Heart right ventricle (tissue), 16 donors: Measurements from ENCODE around the gene CCNB1. TPM values are rescaled to one million over a fixed set of nuclear protein-coding genes. Genes with fewer than 3 reads are reported as not detected.
"Not testable (repeated sequence)": the region's sequence is repeated elsewhere in the genome, so short reads cannot be mapped to it uniquely, and the experiment has no call there.

Experiments used
- ATAC-seq, 8 donors: fragments of 200-7000 bp; cut with Tn5 transposase; one replicate each; pipeline ENCODE4 v1.9.1; 2020; ENCODE audit warnings: mild to moderate bottlenecking in 8 of 8, moderate library complexity in 8 of 8, moderate number of reproducible peaks in 1 of 8
- DNase-seq, 2 donors: peaks; one replicate each; pipeline ENCODE4 v3.0.0-alpha.2; 2020
- H3K27ac ChIP-seq, 10 donors: fragments of 200-600 bp; sonication (generic) in 2 of 10; one replicate each; pipeline versions ENCODE4 v1.5.0 to v1.8.0; 2020 to 2022; ENCODE audit warnings: mild to moderate bottlenecking in 3 of 10
- H3K27me3 ChIP-seq, 7 donors: fragments of 200-600 bp; one replicate each; pipeline ENCODE4 v1.8.0; 2021 to 2022; ENCODE audit warnings: mild to moderate bottlenecking in 2 of 7
- H3K36me3 ChIP-seq, 9 donors: fragments of 200-600 bp; sonication (generic) in 1 of 9; one replicate each; pipeline versions ENCODE4 v1.5.0 to v1.8.0; 2020 to 2022; ENCODE audit warnings: mild to moderate bottlenecking in 2 of 9
- H3K4me1 ChIP-seq, 9 donors: fragments of 200-600 bp; sonication (generic) in 1 of 9; one replicate each; pipeline versions ENCODE4 v1.5.0 to v1.8.0; 2020 to 2022; ENCODE audit warnings: mild to moderate bottlenecking in 4 of 9
- H3K4me3 ChIP-seq, 10 donors: fragments of 200-600 bp; sonication (generic) in 2 of 10; one replicate each; pipeline versions ENCODE4 v1.5.0 to v1.8.0; 2020 to 2022; ENCODE audit warnings: mild to moderate bottlenecking in 7 of 10, moderate library complexity in 2 of 10
- H3K9me3 ChIP-seq, 11 donors: fragments of 200-600 bp in 10 of 11; sonication (generic) in 2 of 11; one replicate each; pipeline versions ENCODE4 v1.5.0 to v1.8.0; 2013 to 2022; ENCODE audit warnings: mild to moderate bottlenecking in 2 of 11, control low read depth in 1 of 11, moderate library complexity in 1 of 11
- CTCF ChIP-seq, 9 donors: fragments of 200-600 bp; sonication (generic) in 2 of 9; IDR thresholded peaks; one replicate each; pipeline versions ENCODE4 v1.5.0 to v1.8.0; 2021 to 2022; ENCODE audit warnings: antibody characterized with exemption in 9 of 9, mild to moderate bottlenecking in 5 of 9, moderate library complexity in 1 of 9
- WGBS, 2 donors: extraction: QIAGEN DNeasy Blood & Tissue Kit; methylation state at CpG; one replicate each; pipeline ENCODE4 v1.1.7; 2013; ENCODE audit warnings: inconsistent platforms in 1 of 2; 5-methylcytosine and 5-hydroxymethylcytosine counted together
- intact Hi-C, 10 donors: fragments of 100-400 bp; cut with DNase I; formaldehyde crosslinking; loops; one replicate each; pipeline versions ENCODE4 v1.11.1 to v1.14.2; 2022
- polyA plus RNA-seq, 2 donors: library from polyadenylated mRNA; stranded (reverse); fragments of 200-250 nt; gene quantifications; one replicate each; pipeline ENCODE4 v1.2.3, GENCODE V29; 2013
- total RNA-seq, 10 donors: library from RNA; stranded (reverse); fragmentation: NEBNext Ultra II Directional in 3 of 10; extraction: Animal tissue kit (Norgen Biotek cat#: 25700) in 3 of 10; gene quantifications; one replicate each; pipeline versions ENCODE4 v1.2.1 to v1.2.4, GENCODE V29; 2021 to 2023
- donor health status: Arrhythmogenic right ventricular cardiomyopathy.
- donor health status: ischemic (EF 13 %, LVEDD 7.1; RV severe dilation, severe dysfunction).
- donor health status: healthy with polysubstance abuse.
- donor health status: DM: no; HTN: yes; CAD: no.
- donor health status: DM: no; HTN: no; CAD: no.
- donor health status: ischemic (EF 25% LVEDD 6.9; RV normal size, moderate dysfunction).
- donor health status: ischemic (EF 25% LVEDD 5.7; RV mildly dilated, moderate dysfunction).
- donor health status: healthy.
- donor health status: DM: yes; HTN: yes; CAD: no.
- donor health status: Ischemic cardiomyopathy.
- donor health status: ischemic (EF 35%, LVEDD 5.7; RV mildly dilated, moderate dysfunction).
- donor health status: nonischemic (EF 11% LVEDD 7.7; RV severe dilation, severe dysfunction).
- donor health status: DM: yes; HTN: yes; CAD: no.
- donor health status: PGD.
- donor health status: ischemic (EF 29% LVEDD 5.4; RV normal size, mild dysfunction).
- donor health status: nonischemic (EF 23%, LVEDD 6.1; RV moderate dilation, normal function).

The CCNB1 gene
- total and polyA plus RNA-seq, 12 donors: 1.7 to 17.6 (median 3.2) TPM

DNA sequence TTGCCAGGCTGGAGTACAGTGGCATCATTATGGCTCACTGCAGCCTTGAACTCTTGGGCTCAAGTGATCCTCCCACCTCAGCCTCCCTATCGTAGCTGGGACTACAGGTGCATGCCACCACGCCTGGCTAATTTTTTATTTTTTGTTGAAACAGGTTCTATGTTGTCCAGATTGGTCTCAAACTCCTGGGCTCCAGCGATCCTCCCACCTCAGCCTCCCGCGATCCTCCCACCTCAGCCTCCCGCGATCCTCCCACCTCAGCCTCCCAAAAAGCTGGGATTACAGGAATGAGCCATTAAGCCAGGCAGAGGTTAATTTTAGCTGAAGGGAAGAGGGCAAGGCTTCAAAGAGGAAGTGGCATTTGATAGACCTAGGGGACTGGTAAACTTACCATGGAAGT lies 32.8 kb upstream of the CCNB1 start:
- Histone ChIP-seq H3K27me3 (no peaks in the 10 kb centered on the region), H3K4me1 (no peaks in the 10 kb centered on the region), H3K9me3 (no peaks in the 10 kb centered on the region), H3K27ac (no peak overlapping the region), H3K4me3 (no peak overlapping the region), H3K36me3 (peaks cover 0 to 54% (median 17%) of the 10 kb centered on the region in 9 donors)
- intact Hi-C loops: no loop called here
- ATAC-seq (no peak), DNase-seq (no peak)
- 71 to 89% methylated on average over 7 of the region's 7 CpGs for WGBS, 2 donors
- TF ChIP-seq CTCF (IDR thresholded peaks at IDR 0.05): no peak

DNA sequence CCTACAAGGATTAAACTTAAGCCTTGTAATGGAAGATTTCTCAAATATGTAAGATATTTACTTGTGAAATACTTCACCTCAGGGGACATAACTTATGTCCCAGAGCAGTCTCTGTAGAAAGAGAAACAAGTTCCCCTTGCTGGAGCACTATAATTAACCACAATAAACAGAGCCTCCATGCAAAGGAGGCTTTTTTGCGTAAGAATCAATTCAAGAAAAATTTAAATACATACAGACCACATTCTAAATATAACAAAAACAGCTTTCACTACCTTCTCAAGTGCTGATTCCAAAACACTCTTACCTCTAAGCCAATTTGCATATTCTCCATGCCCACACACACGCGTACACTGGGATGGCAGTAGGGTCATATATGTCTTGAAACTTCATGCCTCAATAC lies 30.7 kb upstream of the CCNB1 start:
- Histone ChIP-seq H3K36me3 (peaks cover 0 to 33% (median 0%) of the 10 kb centered on the region in 9 donors), H3K27me3 (no peaks in the 10 kb centered on the region), H3K27ac (no peak overlapping the region), H3K4me3 (no peak overlapping the region), H3K4me1 (no peaks in the 10 kb centered on the region), H3K9me3 (peaks cover 0 to 19% (median 5%) of the 10 kb centered on the region in 11 donors)
- intact Hi-C loops: no loop called here
- TF ChIP-seq CTCF (IDR thresholded peaks at IDR 0.05): no peak
- WGBS, 2 donors: 91 to 93% methylated on average over 3 of the region's 3 CpGs
- DNase-seq (no peak), ATAC-seq (no peak)

GRCh38 chr5:69137208-69137607 lies 29.7 kb upstream of the CCNB1 start:
- peaks cover 0 to 22% (median 5%) of the 10 kb centered on the region in 11 donors for H3K9me3 ChIP-seq
- H3K27me3 ChIP-seq, H3K4me3 ChIP-seq, H3K4me1 ChIP-seq, H3K27ac ChIP-seq, DNase-seq, ATAC-seq, intact Hi-C loops: not testable (repeated sequence)
- 98 to 100% methylated on average over 1 of the region's 1 CpG for WGBS, 2 donors
- peaks cover 0 to 23% (median 0%) of the 10 kb centered on the region in 9 donors for H3K36me3 ChIP-seq

DNA sequence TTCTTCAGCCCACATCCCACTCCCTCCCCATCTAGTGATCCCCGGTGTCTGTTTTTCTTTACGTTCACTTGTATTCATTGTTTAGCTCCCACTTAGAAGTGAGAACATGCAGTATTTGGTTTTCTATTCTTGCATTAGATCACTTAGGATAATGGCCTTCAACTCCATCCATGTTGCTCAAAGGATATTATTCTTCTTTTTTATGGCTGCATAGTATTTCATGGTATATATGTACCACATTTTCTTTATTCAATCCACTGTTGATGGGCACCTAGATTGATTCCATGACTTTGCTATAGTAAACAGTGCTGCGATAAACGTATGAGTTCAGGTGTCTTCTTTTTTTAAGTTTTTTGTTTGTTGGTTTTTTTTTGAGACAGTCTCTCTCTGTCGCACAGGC lies 29.1 kb upstream of the CCNB1 start:
- Histone ChIP-seq H3K4me1 (no peaks in the 10 kb centered on the region), H3K9me3 (peaks cover 0 to 22% (median 5%) of the 10 kb centered on the region in 11 donors), H3K27me3 (no peaks in the 10 kb centered on the region), H3K27ac (no peak overlapping the region), H3K4me3 (no peak overlapping the region), H3K36me3 (peaks cover 0 to 18% (median 0%) of the 10 kb centered on the region in 9 donors)
- 97 to 98% methylated on average over 5 of the region's 5 CpGs for WGBS, 2 donors
- no peak for DNase-seq
- no peak for TF ChIP-seq CTCF (IDR thresholded peaks at IDR 0.05)
- intact Hi-C loops: no loop called here
- ATAC-seq: no peak

- no peak for TF ChIP-seq CTCF (IDR thresholded peaks at IDR 0.05)
- Histone ChIP-seq H3K4me1 (no peaks in the 10 kb centered on the region), H3K27ac (no peak overlapping the region), H3K36me3 (peaks cover 0 to 9% (median 0%) of the 10 kb centered on the region in 9 donors), H3K27me3 (no peaks in the 10 kb centered on the region), H3K9me3 (peaks cover 0 to 22% (median 5%) of the 10 kb centered on the region in 11 donors), H3K4me3 (no peak overlapping the region)
- ATAC-seq: no peak
- WGBS, 2 donors: 87% methylated on average over 1 of the region's 1 CpG
- DNase-seq: no peak
- intact Hi-C loops: no loop called here
These were observed 28.2 kb upstream of the CCNB1 start for GRCh38 chr5:69138766-69139165.

GRCh38 chr5:69140239-69140638 lies 26.7 kb upstream of the CCNB1 start:
- H3K27me3 ChIP-seq, H3K4me3 ChIP-seq, ATAC-seq, DNase-seq, H3K27ac ChIP-seq, H3K36me3 ChIP-seq, H3K4me1 ChIP-seq, intact Hi-C loops: not testable (repeated sequence)
- 93 to 94% methylated on average over 4 of the region's 4 CpGs for WGBS, 2 donors
- H3K9me3 ChIP-seq: peaks cover 0 to 22% (median 5%) of the 10 kb centered on the region in 11 donors
